GM12878 (cell line): ENCODE results near the gene TTC33. TPM values are rescaled to one million over a fixed set of nuclear protein-coding genes. Genes with fewer than 3 reads are reported as not detected.

Experiments used
- ATAC-seq: fragments of 200-7000 bp; cut with Tn5 transposase; 3 replicates; pipeline ENCODE4 v1.9.1; 2020; ENCODE audit warnings: mild to moderate bottlenecking, moderate library complexity
- BruUV-seq: library from RNA; stranded (reverse); fragments of 400-500 nt; replicated peaks from 2 replicates; lab custom pipeline; 2021; lab: Mats Ljungman, UMichigan
- CTCF ChIA-PET: fragments of 300-600 bp; sonication (Branson Sonifier 250); formaldehyde crosslinking; extraction: SDS; loops from one replicate; lab custom pipeline; 2021; ENCODE audit warnings: inconsistent platforms; lab: Yijun Ruan, JAX
- POLR2A ChIA-PET: fragments of 350-600 bp; formaldehyde crosslinking; extraction: SDS; loops from one replicate; lab custom pipeline; 2021; ENCODE audit warnings: inconsistent platforms; lab: Charles Lee
- RAD21 ChIA-PET: fragments of 300-600 bp; sonication (Branson Sonifier 250); formaldehyde crosslinking; loops from one replicate; lab custom pipeline; 2023; ENCODE audit warnings: antibody characterized with exemption; ENCODE audit not compliant: unreplicated experiment; lab: Charles Lee
- SMC1A ChIA-PET: fragments of 300-600 bp; sonication (Branson Sonifier 250); formaldehyde crosslinking; loops from one replicate; lab custom pipeline; 2023; ENCODE audit not compliant: unreplicated experiment, uncharacterized antibody; lab: Charles Lee
- DNase-seq: peaks from one replicate; pipeline ENCODE4 v3.0.0-alpha.2; 2011; ENCODE audit warnings: low read depth, low spot score
- FAIRE-seq: peaks from 3 replicates; lab custom pipeline; 2011; peaks lifted over from hg19 to GRCh38; lab: Jason Lieb, UNC
- H2AFZ ChIP-seq: 2 replicates; pipeline ENCODE4 v1.6.0; 2011; ENCODE audit warnings: low read depth, low read length, control low read depth; ENCODE audit not compliant: control insufficient read depth
- H3K27ac ChIP-seq: 2 replicates; pipeline ENCODE4 v1.5.1; 2011; ENCODE audit warnings: control low read depth; ENCODE audit not compliant: control insufficient read depth, insufficient read depth
- H3K27me3 ChIP-seq, 2 experiments: replicated peaks in 1 of 2; 2 replicates each; pipeline versions ENCODE4 v1.6.0 to v1.6.1; 2011; ENCODE audit warnings: low read length in 1 of 2; ENCODE audit not compliant: control insufficient read depth in 2 of 2, insufficient read depth in 2 of 2
- H3K36me3 ChIP-seq, 2 experiments: 2 replicates each; pipeline ENCODE4 v1.5.1; 2011; ENCODE audit warnings: low read length in 1 of 2; ENCODE audit not compliant: control insufficient read depth in 2 of 2, insufficient read depth in 2 of 2
- H3K4me1 ChIP-seq: 2 replicates; pipeline ENCODE4 v1.6.1; 2011; ENCODE audit warnings: mild to moderate bottlenecking, low read length, moderate library complexity, mixed read lengths; ENCODE audit not compliant: control insufficient read depth, insufficient read depth
- H3K4me2 ChIP-seq: 2 replicates; pipeline ENCODE4 v1.6.0; 2011; ENCODE audit warnings: control low read depth; ENCODE audit not compliant: control insufficient read depth, insufficient read depth
- H3K4me3 ChIP-seq: fragments of 200-600 bp; sonication (generic); 2 replicates; pipeline ENCODE4 v1.5.1; 2016
- H3K79me2 ChIP-seq: 2 replicates; pipeline ENCODE4 v1.6.0; 2011; ENCODE audit warnings: low read length; ENCODE audit not compliant: control insufficient read depth, insufficient read depth
- H3K9ac ChIP-seq: 2 replicates; pipeline ENCODE4 v1.8.0; 2011; ENCODE audit warnings: low read length, control low read depth, mixed read lengths; ENCODE audit not compliant: control insufficient read depth, insufficient read depth
- H3K9me3 ChIP-seq: replicated peaks from 3 replicates; pipeline ENCODE4 v1.5.1; 2011; ENCODE audit warnings: mild to moderate bottlenecking, low read length; ENCODE audit not compliant: control insufficient read depth, insufficient read depth
- H4K20me1 ChIP-seq: 2 replicates; pipeline ENCODE4 v1.6.0; 2011; ENCODE audit not compliant: control insufficient read depth, insufficient read depth
- BMI1 ChIP-seq: fragments of 450-650 bp; IDR thresholded peaks from 2 replicates; pipeline ENCODE4 v1.6.1; 2016; ENCODE audit warnings: mild to moderate bottlenecking, moderate library complexity, borderline replicate concordance
- CHD1 ChIP-seq: IDR thresholded peaks from 2 replicates; pipeline ENCODE4 v1.6.1; 2012; ENCODE audit warnings: low read depth, low read length, improper control_type of control experiment
- CHD2 ChIP-seq: IDR thresholded peaks from 2 replicates; pipeline ENCODE4 v1.6.1; 2011; ENCODE audit warnings: low read depth, low read length, improper control_type of control experiment, borderline replicate concordance
- CHD4 ChIP-seq: fragments of 200-600 bp; sonication (generic); IDR thresholded peaks from 2 replicates; pipeline ENCODE4 v1.6.1; 2016; ENCODE audit warnings: mild to moderate bottlenecking
- E2F8 ChIP-seq: fragments of 450-650 bp; IDR thresholded peaks from 2 replicates; pipeline ENCODE4 v1.6.1; 2018; ENCODE audit warnings: mild to moderate bottlenecking, low read depth, moderate library complexity; ENCODE audit not compliant: partially characterized antibody
- JUND ChIP-seq: IDR thresholded peaks from 2 replicates; pipeline ENCODE4 v1.6.1; 2012; ENCODE audit warnings: low read depth, mild to moderate bottlenecking, low read length, improper control_type of control experiment, moderate library complexity
- LARP7 ChIP-seq: fragments of 450-650 bp; IDR thresholded peaks from 2 replicates; pipeline ENCODE4 v1.6.1; 2017; ENCODE audit warnings: mild to moderate bottlenecking
- NFXL1 ChIP-seq: fragments of 450-650 bp; IDR thresholded peaks from 2 replicates; pipeline ENCODE4 v1.6.1; 2017; ENCODE audit warnings: antibody characterized with exemption, mild to moderate bottlenecking, borderline replicate concordance
- NFYA ChIP-seq: IDR thresholded peaks from 2 replicates; pipeline ENCODE4 v1.6.1; 2011; ENCODE audit warnings: low read depth, mild to moderate bottlenecking, low read length, improper control_type of control experiment, borderline replicate concordance
- NR2C1 ChIP-seq: fragments of 450-650 bp; IDR thresholded peaks from 2 replicates; pipeline ENCODE4 v1.6.1; 2017; ENCODE audit warnings: antibody characterized with exemption, mild to moderate bottlenecking, moderate library complexity
- PKNOX1 ChIP-seq: fragments of 450-650 bp; IDR thresholded peaks from 2 replicates; pipeline ENCODE4 v1.6.1; 2016; ENCODE audit warnings: mild to moderate bottlenecking
- POLR2AphosphoS2 ChIP-seq: IDR thresholded peaks from 2 replicates; pipeline ENCODE4 v1.6.1; 2011; ENCODE audit warnings: low read depth, mild to moderate bottlenecking, low read length, improper control_type of control experiment, moderate library complexity
- RFX5 ChIP-seq: IDR thresholded peaks from 2 replicates; pipeline ENCODE4 v1.6.1; 2011; ENCODE audit warnings: low read depth, low read length, improper control_type of control experiment
- RUNX3 ChIP-seq: IDR thresholded peaks from 2 replicates; pipeline ENCODE4 v1.6.1; 2012; ENCODE audit warnings: low read length, inconsistent platforms
- SIX5 ChIP-seq: IDR thresholded peaks from 2 replicates; pipeline ENCODE4 v1.6.1; 2011; ENCODE audit warnings: mild to moderate bottlenecking, low read depth, low read length, moderate library complexity; ENCODE audit not compliant: severe bottlenecking
- YBX1 ChIP-seq: fragments of 450-650 bp; IDR thresholded peaks from 2 replicates; pipeline ENCODE4 v1.6.1; 2016; ENCODE audit warnings: antibody characterized with exemption
- WGBS: methylation state at CpG from one replicate; pipeline ENCODE4 v1.1.6; 2016; ENCODE audit warnings: low lambda C conversion rate; ENCODE audit not compliant: insufficient replicate concordance, insufficient coverage; ENCODE audit errors: missing lambda C conversion rate; 5-methylcytosine and 5-hydroxymethylcytosine counted together
- in situ Hi-C: fragments of 300-500 bp; cut with MboI; formaldehyde crosslinking; loops from 9 replicates; pipeline ENCODE4 v1.14.3; 2018; ENCODE audit warnings: mixed read lengths
- intact Hi-C: fragments of 100-400 bp; cut with micrococcal nuclease; formaldehyde crosslinking; loops from one replicate; pipeline ENCODE4 v1.14.2; 2022; ENCODE audit not compliant: unreplicated experiment
- polyA plus RNA-seq, 11 experiments: library from polyadenylated mRNA; depleted of rRNA in 4 of 11; unstranded in 6 of 11; stranded (reverse) in 5 of 11; fragments of >200 nt; fragmentation: Nextera tagmentation in 4 of 11; fragmentation: Illumina TruSeq in 1 of 11; extraction: Ambion mirVana in 4 of 11; extraction: Trizol in 1 of 11; gene quantifications; 1 replicate in 1 of 11; 2 replicates in 10 of 11; pipeline versions ENCODE4 v1.2.1 to v1.2.3, GENCODE V29; 2011 to 2016; ENCODE audit warnings: inconsistent platforms in 2 of 11, missing spikeins in 2 of 11, low read depth in 1 of 11
- total RNA-seq, 4 experiments: library from RNA; depleted of rRNA in 3 of 4; stranded (reverse); fragments of >200 nt in 3 of 4; fragmentation: Illumina TruSeq in 1 of 4; extraction: Trizol in 1 of 4; gene quantifications; 2 replicates each; pipeline versions ENCODE4 v1.2.1 to v1.2.3, GENCODE V29; 2013 to 2021

Gene TTC33
- total and polyA plus RNA-seq, 10 of the 15 experiments (the other 5 are each of a cell fraction or from before 2014, with no cell fraction given): 7.9 to 22.3 (median 14.6) TPM

- TF ChIP-seq E2F8 (no peak), CHD4 (no peak), CHD1 (no peak), NFYA (no peak), RUNX3 (no peak), POLR2AphosphoS2 (no peak), NFXL1 (no peak), YBX1 (no peak), LARP7 (no peak)
These were observed 24.4 kb upstream of the TTC33 start (continued) for GRCh38 chr5:40780199-40780598.

- no peak overlapping the region for H3K9ac ChIP-seq
- H4K20me1 ChIP-seq: no peaks in the 10 kb centered on the region
- intact Hi-C loops: no loop called here
- FAIRE-seq: no peak
- TF ChIP-seq CHD2 (no peak), RFX5 (no peak), SIX5 (no peak), NR2C1 (no peak), JUND (no peak), PKNOX1 (no peak), BMI1 (no peak)
- H3K9me3 ChIP-seq: no peaks in the 10 kb centered on the region
- 95% methylated on average over 6 of the region's 6 CpGs for WGBS
- ATAC-seq: no peak
- no peak overlapping the region for H3K4me3 ChIP-seq
- H3K27ac ChIP-seq: no peak overlapping the region
- H3K79me2 ChIP-seq: peaks cover 19% of the 10 kb centered on the region
- CTCF ChIA-PET: no interaction called here
- RAD21 ChIA-PET: no interaction called here
- POLR2A ChIA-PET: no interaction called here
- H3K4me1 ChIP-seq: no peaks in the 10 kb centered on the region; the same call in 1 of the 2 replicates
- no TSS peak for BruUV-seq
- peaks cover 0 to 1% of the 10 kb centered on the region in 2 experiments; a peak in 2 of 4 replicates for H3K36me3 ChIP-seq
- SMC1A ChIA-PET: no interaction called here
- in situ Hi-C loops: no loop called here
- H2AFZ ChIP-seq: no peak overlapping the region
- H3K4me2 ChIP-seq: no peak overlapping the region
- no peaks in the 10 kb centered on the region for H3K27me3 ChIP-seq
- no peak for DNase-seq
These were observed 23.8 kb upstream of the TTC33 start for GRCh38 chr5:40779561-40779960.
